HG02852 (cell line): ENCODE data around the gene SLC49A4.

ENCODE experiments used
- ATAC-seq: cut with Tn5 transposase; IDR thresholded peaks from one replicate; pipeline ENCODE4 v1.9.1; 2021; ENCODE audit warnings: mild to moderate bottlenecking, moderate library complexity; ENCODE audit not compliant: unreplicated experiment

SLC49A4 gene

GRCh38 chr3:122843604-122844003, 48.7 kb downstream of the SLC49A4 start:
- ATAC-seq, result no peak

- no peak for ATAC-seq
These were observed 62.1 kb downstream of the SLC49A4 start for GRCh38 chr3:122857019-122857418.

GRCh38 chr3:122858373-122858772, 63.5 kb downstream of the SLC49A4 start:
- no peak for ATAC-seq

GRCh38 chr3:122859021-122859805, 64.3 kb downstream of the SLC49A4 start:
- ATAC-seq, result no peak

GRCh38 chr3:122862381-122862780, 67.5 kb downstream of the SLC49A4 start:
- ATAC-seq, result no peak

- ATAC-seq, result no peak
These were observed 69.6 kb downstream of the SLC49A4 start for GRCh38 chr3:122864498-122864897.

GRCh38 chr3:122868322-122868721, 73.5 kb downstream of the SLC49A4 start:
- ATAC-seq, result no peak

GRCh38 chr3:122873741-122874515, 79.1 kb downstream of the SLC49A4 start:
- ATAC-seq, result no peak

- ATAC-seq, result no peak
These were observed 80.8 kb downstream of the SLC49A4 start for GRCh38 chr3:122875547-122876127.

- no peak for ATAC-seq
These were observed 85.3 kb downstream of the SLC49A4 start for GRCh38 chr3:122880173-122880572.

GRCh38 chr3:122880624-122881023, 85.8 kb downstream of the SLC49A4 start:
- ATAC-seq, result no peak

GRCh38 chr3:122882361-122882947, 87.6 kb downstream of the SLC49A4 start:
- ATAC-seq, result no peak

GRCh38 chr3:122886251-122886650, 91.4 kb downstream of the SLC49A4 start:
- no peak for ATAC-seq

GRCh38 chr3:122886946-122887345, 92.1 kb downstream of the SLC49A4 start:
- no peak for ATAC-seq

GRCh38 chr3:122890077-122890719, 95.3 kb downstream of the SLC49A4 start:
- ATAC-seq, result peak; percentile 65

- no peak for ATAC-seq
These were observed 95.9 kb downstream of the SLC49A4 start for GRCh38 chr3:122890720-122891220.

- no peak for ATAC-seq
These were observed 97.5 kb downstream of the SLC49A4 start for GRCh38 chr3:122892118-122892960.

GRCh38 chr3:122893282-122893681, 98.4 kb downstream of the SLC49A4 start:
- no peak for ATAC-seq

GRCh38 chr3:122893754-122894668, 99.1 kb downstream of the SLC49A4 start:
- ATAC-seq, result no peak
